ENCODE data around the gene PEAR1.

Gene PEAR1

GRCh38 chr1:156846643-156847042 lies 46.9 kb upstream of the PEAR1 start:
- DNase-seq (ENCODE audit: low read depth) = no peak
- H3K4me3 ChIP-seq (ENCODE audit: low read depth, low read length) = no peak overlapping the region
- no peak for TF ChIP-seq CTCF (IDR thresholded peaks at IDR 0.05; ENCODE audit: low read depth, low read length, missing control alignments)

DNA sequence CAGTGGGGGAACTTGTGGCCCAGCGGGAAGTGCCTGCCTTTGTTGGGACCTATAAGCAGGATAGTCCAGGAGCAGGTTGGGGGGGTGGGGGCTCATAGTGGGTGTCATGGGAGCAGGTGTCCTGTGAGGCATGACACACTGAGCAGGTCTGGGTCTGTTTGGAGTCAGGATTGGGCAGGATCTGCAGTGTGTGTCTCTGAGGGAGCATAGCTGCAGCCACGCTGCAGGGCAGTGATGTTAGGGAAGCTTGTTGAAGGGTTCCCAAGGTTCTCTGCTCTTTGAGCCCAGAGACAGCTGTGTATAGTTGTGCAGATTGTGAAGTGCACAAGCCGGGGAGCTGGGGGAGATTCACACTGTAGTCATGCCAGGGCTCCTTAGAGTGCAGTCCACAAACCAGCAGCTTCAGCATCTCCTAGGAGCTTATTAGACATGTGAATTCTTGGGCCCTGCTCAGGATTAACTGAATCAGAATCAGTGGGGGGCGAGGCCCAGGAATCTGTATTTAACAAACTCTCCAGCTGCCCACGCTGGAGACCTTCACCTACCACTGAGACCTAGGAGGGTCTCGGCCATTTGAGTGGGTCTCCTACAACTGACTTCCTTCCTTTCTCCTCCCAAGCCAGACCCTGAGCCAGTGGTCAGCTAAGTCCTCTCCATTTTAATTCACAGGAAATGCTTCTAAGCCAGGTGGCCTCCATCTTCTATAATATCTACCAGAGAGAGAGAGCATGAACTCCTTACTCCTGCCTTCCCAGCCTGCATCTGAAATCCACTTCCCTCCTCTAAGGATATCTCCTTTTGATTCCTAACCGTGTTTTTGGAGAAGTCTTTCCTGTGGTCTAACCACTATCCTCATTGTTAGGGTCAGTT lies 45.7 kb upstream of the PEAR1 start:
- no peak overlapping the region for H3K4me3 ChIP-seq (ENCODE audit: low read depth, low read length)
- DNase-seq (ENCODE audit: low read depth) = no peak
- TF ChIP-seq CTCF (IDR thresholded peaks at IDR 0.05; ENCODE audit: low read depth, low read length, missing control alignments) = no peak

DNA sequence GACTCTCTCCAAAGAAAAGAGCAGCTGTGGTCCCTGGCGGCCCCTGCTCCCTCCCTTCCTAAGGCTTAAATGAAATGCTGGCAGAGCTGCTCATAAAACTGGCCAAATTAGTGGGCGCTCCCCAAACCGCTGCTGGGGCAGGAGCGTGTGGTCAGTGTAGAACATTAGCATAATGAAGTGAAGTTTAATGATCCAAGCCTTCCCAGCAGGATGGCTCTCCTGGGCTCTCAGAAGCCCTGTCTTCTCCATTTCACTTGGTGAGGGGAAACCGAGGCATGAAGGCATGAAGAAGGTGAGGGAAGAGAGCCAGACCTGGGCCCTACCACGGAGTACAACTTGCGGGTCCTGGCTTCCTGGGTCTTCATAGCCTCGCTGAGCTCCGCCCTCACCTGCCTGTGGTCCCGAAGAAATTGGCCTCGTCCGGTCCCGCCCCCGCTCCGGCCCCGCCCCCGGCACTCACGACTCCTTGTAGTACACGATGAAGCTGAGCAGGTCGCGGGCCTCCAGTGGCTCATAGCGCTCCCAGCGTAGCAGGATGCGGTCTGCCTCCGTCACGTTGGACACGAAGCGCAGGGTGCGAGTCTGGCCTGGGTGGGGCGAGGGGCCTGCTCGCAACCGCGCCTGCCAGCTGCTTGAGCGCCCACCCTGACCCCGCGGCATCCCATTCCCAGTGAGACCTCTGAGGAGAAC lies 44.9 kb upstream of the PEAR1 start:
- no peak overlapping the region for H3K4me3 ChIP-seq (ENCODE audit: low read depth, low read length)
- no peak for DNase-seq (ENCODE audit: low read depth)
- TF ChIP-seq CTCF (IDR thresholded peaks at IDR 0.05; ENCODE audit: low read depth, low read length, missing control alignments) = no peak

DNA sequence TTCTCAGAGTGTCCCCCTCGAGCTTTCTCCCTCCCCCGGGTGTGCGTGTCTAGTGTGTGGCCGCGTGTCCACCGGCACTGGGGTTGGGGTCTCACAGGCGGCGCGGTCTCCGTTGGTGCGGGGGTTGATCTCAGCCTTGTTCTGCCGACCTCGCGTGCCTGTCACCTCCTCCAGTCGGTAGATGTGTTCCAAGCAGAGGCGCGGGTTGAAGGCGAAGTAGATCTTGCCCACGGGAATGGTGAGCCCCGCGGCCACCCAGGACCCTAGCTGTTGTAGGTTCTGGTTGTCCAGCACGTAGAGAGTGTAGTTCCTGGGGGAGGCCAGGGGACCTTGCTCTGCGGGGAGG lies 44.4 kb upstream of the PEAR1 start:
- no peak for DNase-seq (ENCODE audit: low read depth)
- no peak overlapping the region for H3K4me3 ChIP-seq (ENCODE audit: low read depth, low read length)
- no peak for TF ChIP-seq CTCF (IDR thresholded peaks at IDR 0.05; ENCODE audit: low read depth, low read length, missing control alignments)

GRCh38 chr1:156851779-156852417 lies 41.6 kb upstream of the PEAR1 start:
- DNase-seq (ENCODE audit: low read depth) = no peak
- H3K4me3 ChIP-seq (ENCODE audit: low read depth, low read length) = no peak overlapping the region
- TF ChIP-seq CTCF (IDR thresholded peaks at IDR 0.05; ENCODE audit: low read depth, low read length, missing control alignments) = no peak

DNA sequence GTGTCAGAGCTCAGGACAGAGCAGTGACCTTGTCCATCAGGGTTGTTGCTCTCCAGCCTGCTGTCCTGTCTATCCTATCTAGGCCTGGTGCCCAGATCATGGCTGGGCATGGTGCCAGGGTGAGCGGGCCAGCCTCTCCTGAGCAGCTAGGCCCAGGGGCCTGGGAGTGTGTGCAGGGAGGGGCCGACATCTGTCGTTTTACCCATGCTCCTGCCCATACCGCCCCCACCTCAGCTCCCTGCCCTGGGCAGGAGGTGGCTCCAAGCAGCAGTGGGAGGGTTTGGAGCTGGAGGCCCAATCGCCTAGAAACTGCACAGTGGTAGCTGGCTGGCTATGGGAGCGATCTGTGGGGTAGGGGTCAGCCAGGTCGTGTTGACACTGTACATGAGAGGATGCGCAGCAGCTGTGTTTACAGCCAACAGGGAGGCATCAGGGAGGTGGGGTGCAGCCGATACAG lies 41.1 kb upstream of the PEAR1 start:
- no peak for DNase-seq (ENCODE audit: low read depth)
- H3K4me3 ChIP-seq (ENCODE audit: low read depth, low read length) = no peak overlapping the region
- no peak for TF ChIP-seq CTCF (IDR thresholded peaks at IDR 0.05; ENCODE audit: low read depth, low read length, missing control alignments)

Measured in GM12864 (cell line).